ENCODE results near the gene PAQR9.

Gene PAQR9

DNA sequence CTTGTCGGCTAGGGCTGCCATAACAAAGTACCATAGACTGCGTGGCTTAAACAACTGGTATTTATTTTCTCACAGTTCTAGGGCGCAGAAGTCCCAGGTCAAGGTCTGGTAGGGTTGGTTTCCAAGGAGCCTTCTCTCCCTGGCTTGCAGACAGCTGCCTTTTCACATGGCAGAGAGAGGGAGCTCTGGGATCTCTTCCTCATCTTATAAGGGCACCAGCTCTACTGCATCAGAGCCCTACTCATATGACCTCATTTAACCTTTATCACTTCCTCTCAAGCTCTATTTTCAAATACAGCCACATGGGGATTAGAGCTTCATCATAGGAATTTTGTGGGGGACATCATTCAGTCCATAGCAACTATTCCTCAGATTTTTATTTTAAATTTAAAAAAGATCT is 17.6 kb upstream of the PAQR9 start:
- DNase-seq: no peak

DNA sequence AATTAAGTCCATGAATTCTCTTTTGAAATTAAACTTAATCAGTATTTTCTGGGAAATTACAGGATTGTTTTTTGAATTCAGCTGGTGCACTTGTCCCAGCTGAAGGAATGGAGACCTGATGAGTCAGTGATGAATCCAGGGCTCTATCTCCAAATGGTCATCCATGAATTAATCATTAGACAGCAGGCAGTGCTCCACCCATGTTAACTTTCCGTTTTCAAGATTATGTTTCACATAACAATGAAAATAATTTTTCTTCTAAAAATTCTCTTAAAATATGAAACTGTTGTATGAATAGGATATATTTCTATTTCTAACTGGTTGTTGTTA is 13.9 kb upstream of the PAQR9 start:
- no peak for DNase-seq

DNA sequence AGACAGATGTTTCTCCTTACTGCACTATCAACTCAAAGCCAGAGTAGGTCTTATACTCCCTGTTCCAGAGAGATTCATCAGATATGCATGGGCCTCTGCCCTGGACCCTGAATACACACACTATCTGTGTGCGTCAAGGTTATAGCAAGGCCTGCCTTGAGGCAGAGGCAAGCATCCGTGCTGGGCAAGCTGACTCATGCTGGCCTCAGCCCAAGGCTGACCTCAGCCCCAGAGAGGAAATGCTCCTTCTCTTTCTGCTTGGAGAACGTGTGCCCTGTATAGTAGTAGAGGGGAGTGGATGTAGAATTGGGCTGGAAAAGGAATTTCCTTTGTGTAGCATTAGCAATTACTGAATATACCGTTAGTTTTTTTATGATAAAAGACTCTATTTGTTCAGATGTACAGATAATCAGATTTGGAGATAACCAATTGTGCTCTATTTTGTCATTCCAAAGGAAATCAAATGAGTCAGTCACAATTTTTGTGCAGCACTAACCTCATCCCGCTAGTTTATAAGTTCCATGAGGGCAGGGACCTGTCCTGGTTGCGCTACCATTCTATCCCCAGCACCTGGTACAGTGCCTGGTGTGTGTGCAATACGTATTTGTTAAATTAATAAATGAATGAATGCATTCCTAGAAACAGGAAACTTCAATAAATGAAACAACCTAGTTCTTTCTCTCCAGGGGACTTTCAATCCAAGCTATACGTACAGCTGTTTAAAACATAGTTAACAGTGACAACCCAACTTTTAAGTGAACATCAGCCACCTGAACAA is 13.3 kb upstream of the PAQR9 start:
- no peak for DNase-seq

DNA sequence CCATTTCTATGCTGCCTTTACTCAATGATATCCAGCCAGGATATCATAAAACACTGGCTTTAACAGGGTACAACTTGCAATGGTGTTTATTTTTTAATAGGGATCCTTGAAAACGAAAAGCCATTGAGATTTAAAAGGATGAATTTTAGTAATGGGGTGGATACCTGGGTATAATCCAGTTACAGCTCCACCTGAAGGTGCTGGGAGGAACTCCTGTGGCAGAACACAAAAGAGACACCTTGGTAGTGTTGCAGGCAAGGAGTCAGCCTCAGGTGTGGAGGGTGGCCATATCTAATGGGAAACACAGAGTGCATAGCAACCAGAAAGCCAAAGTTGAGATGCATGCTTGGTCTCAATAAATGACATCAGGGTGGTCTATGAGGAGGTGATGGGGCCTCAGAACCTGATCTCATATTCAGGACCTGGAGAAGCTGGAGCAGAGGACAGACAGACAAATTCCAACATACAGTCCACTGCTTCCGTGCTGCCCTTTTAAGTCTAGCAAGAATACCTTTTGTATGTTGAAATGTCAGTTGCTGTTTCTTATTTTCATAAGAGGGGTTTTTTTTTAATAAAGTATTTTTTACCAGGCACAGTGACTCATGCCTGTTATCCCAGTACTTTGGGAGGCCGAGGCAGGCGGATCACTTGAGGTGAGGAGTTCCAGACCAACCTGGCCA is 12.0 kb upstream of the PAQR9 start:
- no peak for DNase-seq

DNA sequence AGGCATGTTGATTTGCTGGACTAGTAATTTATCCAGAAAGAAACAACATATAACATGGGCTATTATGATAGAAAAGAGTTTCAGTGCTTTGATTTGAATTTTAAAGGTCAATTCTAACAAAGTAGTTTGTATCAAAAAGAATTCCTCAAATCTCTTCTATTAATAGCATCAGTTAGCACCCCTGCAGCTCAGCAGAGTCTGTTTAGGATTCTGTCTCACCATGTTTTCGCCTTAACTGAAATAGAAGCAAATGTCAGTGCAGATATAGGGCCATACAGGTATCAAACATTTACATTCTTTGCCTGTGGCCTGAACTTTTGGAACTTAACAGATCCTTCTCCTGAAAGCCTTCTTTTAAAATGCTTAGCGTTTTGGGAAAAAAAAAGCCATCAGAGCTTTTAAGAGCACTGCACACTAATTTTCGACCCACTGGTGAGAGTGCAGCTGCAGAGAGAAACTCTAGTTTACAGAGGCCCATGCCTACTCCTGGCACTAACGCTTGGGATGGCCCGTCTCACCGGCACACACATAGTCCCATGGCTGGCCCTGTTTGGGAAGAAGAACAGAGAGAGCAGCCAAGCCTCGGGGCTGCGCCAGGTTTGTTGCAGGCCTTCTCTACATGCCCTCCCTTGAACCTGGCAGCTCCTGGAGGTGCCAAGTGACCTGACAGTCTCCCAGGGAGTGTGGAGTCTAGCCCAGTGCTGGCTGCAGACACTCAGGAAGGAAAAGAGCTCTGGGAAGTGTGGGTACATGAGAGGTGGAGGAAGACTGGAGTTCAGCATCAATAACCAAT is 9.9 kb upstream of the PAQR9 start:
- no peak for DNase-seq

GRCh38 chr3:142972092-142972753 is 8.7 kb upstream of the PAQR9 start:
- DNase-seq: no peak

GRCh38 chr3:142971431-142971830 is 8.0 kb upstream of the PAQR9 start:
- DNase-seq: no peak

- no peak for DNase-seq
Observed at GRCh38 chr3:142968319-142969025, 5.0 kb upstream of the PAQR9 start.

DNA sequence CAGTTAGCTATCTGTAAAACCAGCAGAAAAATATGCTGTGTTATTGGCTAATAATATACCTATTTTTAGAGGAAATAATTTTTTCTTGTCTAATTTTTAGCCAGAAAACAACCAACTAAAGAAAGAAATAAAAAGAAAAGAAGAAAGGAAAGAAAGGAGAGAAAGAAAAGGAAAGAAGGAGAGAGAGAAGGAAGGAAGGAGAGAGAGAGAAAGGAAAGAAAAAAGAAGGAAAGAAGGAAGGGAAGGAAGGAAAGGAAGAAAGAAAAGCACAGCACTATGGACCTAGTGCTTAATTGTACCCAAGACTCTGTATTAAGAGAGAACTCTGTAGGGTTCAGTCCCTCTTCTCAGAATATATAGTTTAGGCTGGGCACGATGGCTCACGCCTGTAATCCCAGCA is 3.3 kb upstream of the PAQR9 start:
- no peak for DNase-seq

GRCh38 chr3:142965581-142965980 is 2.1 kb upstream of the PAQR9 start:
- no peak for DNase-seq

GRCh38 chr3:142963234-142963515 is 299 bp downstream of the PAQR9 start:
- no peak for DNase-seq

DNA sequence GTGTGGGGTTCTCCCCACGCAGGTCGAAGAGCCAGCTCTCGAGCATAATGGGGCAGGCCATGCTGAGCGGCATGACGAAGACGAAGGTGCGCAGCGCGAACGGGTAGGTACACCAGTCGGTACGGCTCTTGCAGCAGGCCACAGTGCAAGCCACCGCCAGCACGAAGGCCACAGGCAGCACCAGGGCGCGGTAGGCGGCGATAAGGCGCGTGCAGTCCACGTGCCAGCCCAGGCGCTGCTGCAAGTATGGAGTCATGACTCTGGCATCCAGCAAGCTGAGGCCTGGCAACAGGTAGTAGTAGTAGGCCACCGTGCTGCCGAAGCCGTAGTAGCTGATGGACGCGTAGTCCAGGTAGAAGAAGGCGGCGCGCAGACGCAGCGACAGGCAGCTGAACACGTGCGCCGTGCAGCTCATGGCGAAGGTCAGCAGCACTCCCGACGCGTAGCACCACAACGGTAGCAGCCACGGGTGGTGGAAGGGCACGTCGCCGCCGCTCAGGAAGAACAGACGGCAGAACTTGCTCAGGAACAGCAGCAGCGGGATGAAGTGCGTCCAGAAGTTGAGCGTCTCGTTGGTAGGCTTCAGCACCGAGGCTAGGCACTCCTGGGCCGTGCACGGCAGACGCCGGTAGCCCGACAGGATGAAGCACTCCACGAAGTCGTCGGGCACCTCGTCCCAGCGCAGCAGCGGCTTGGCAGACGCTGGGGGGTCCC is 797 bp downstream of the PAQR9 start:
- DNase-seq: no peak

DNA sequence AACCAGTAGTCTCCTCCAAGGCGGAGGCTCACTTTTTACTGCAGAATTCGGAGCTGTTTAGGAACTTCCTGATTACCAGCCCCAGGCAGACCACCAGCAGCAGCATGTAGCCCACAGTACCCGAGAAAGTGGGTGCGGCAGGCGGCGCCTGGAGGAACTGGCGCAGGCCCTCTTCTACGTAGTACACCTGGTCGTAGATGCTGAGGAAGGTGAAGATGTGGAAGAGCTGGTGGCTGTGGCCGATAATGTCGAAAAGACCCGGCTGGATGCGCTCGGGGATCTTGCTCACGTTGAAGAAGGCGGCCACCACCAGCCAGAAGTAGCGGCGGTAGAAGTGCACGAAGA is 1.3 kb downstream of the PAQR9 start:
- DNase-seq: no peak

DNA sequence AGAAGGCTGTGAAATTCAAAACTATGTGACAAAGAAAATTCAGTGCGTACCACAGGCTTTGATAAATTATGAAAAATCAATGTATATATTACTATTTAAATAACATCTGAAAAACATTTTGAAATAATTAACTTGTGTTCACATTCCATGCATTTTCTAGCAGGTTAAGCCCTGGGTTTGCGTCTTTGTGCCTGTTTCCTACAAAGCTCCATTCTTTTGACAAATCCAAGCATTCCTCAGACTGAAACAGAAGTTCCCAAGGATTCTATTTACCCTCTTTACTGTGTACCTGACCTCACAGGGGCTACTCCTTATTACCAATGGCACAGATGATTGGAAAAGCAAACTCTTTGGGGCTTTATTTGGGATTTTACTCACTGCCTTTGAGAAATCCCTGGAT is 1.9 kb downstream of the PAQR9 start:
- no peak for DNase-seq

GRCh38 chr3:142960322-142960850 is 3.1 kb downstream of the PAQR9 start:
- no peak for DNase-seq

- DNase-seq: no peak
Observed at GRCh38 chr3:142958707-142959106, 4.8 kb downstream of the PAQR9 start.

- no peak for DNase-seq
Observed at GRCh38 chr3:142953443-142953842, 10.0 kb downstream of the PAQR9 start.

DNA sequence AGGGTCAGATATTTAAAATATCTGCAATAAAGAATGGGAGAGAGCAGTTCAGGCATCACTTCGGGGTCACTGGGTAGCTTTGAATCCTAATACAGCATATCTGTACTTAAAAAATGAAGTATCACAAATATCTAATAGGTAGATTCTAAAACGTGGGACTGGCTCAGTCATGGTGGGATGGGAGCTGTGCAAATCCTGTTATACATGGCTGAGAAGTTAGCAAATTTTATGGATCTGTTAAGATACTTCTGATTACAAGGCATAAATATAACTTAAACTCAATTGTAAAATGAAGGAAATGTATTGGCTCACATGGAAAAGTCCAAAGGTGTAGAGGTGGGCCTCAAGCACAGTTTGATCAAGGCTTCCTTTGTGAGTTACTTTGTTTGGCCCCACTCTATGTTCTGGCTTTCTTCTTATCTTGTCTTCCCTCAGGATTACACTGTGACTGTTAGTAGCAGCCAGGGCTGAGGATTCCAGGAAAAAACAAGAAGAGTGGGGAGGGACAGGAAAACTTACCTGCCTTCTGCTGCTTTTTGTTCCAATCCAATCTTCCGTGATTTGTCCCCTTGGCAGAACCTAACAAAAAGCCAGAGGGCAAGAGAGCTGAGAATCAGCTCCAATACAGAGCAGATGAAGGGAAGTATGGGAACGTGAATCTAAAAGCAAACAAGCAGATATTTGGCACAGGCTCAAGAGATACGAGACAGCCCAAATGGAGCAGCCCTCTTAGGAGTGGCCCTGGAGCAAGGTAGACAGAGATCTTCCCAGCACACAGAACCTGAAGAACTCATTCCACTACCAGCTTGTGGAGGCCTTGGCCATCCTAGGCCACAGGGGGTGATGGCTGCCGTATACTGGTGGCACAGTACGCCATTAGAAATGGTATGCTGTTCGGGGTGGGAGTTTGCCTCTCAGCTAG is 10.9 kb downstream of the PAQR9 start:
- no peak for DNase-seq

- DNase-seq: no peak
Observed at GRCh38 chr3:142951794-142952193, 11.7 kb downstream of the PAQR9 start.

GRCh38 chr3:142950972-142951371 is 12.5 kb downstream of the PAQR9 start:
- no peak for DNase-seq

Data from SHP77 treated with DMSO at 0.1 percent for 48 hours (cell line).